ENCODE results near the gene HERC4. TPM values are rescaled to one million over a fixed set of nuclear protein-coding genes. Genes with fewer than 3 reads are reported as not detected.

The HERC4 gene
- total and polyA plus RNA-seq, 2 donors (not counting 1 experiment from before 2014, with no cell fraction given): 53.1 to 140 TPM

DNA sequence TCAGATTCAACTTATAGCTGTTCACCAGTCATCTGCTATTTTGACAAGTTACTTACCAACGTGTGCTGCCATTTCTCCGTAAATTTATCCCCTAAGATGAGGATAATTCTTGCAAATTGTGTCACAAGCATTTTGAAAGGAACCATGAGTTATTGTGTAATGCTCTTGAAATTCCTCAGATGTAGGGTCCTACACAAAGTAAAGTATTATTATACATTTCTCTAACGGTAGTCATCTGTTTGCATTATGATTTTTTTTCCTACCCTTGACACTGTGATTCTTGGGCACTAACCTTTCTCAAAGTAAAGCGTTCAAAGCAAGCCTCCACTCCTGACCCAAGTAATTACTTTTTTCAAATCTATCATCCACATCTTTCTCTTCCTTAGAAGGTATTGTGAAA is 8.1 kb downstream of the HERC4 start:
- no peak overlapping the region for H3K4me3 ChIP-seq (replicated peaks in 1 of 4; ENCODE audit: control extremely low read depth in 1 of 4, insufficient read depth in 1 of 4, low read depth in 3 of 4, low read length in 4 of 4)
- no peaks in the 10 kb centered on the region for H3K9me3 ChIP-seq (ENCODE audit: control insufficient read depth, insufficient read depth, low read depth, low read length)
- no peak overlapping the region for H3K4me2 ChIP-seq (ENCODE audit: extremely low read depth, insufficient read depth, low read length)
- peaks cover 89% of the 10 kb centered on the region for H3K79me2 ChIP-seq (ENCODE audit: control insufficient read depth, insufficient read depth, low read length)
- H3K36me3 ChIP-seq (ENCODE audit: control insufficient read depth, insufficient read depth, low read length): no peaks in the 10 kb centered on the region
- peaks cover 2% of the 10 kb centered on the region for H4K20me1 ChIP-seq (ENCODE audit: control insufficient read depth, extremely low read depth, insufficient read depth, low read length)
- H3K27me3 ChIP-seq (ENCODE audit: control insufficient read depth, insufficient read depth, low read length): no peaks in the 10 kb centered on the region
- no peaks in the 10 kb centered on the region for H3K4me1 ChIP-seq (ENCODE audit: control insufficient read depth, extremely low read depth, insufficient read depth, low read length)
- H3K27ac ChIP-seq (ENCODE audit: insufficient read depth, low read length): no peak overlapping the region
- TF ChIP-seq, protein P1, sequence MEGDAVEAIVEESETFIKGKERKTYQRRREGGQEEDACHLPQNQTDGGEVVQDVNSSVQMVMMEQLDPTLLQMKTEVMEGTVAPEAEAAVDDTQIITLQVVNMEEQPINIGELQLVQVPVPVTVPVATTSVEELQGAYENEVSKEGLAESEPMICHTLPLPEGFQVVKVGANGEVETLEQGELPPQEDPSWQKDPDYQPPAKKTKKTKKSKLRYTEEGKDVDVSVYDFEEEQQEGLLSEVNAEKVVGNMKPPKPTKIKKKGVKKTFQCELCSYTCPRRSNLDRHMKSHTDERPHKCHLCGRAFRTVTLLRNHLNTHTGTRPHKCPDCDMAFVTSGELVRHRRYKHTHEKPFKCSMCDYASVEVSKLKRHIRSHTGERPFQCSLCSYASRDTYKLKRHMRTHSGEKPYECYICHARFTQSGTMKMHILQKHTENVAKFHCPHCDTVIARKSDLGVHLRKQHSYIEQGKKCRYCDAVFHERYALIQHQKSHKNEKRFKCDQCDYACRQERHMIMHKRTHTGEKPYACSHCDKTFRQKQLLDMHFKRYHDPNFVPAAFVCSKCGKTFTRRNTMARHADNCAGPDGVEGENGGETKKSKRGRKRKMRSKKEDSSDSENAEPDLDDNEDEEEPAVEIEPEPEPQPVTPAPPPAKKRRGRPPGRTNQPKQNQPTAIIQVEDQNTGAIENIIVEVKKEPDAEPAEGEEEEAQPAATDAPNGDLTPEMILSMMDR (conservative IDR thresholded peaks at IDR 0.05 in 1 of 2, IDR thresholded peaks at IDR 0.05 in 1 of 2; ENCODE audit: low read depth in 1 of 2, low read length in 2 of 2): no peak
- no peak for TF ChIP-seq EZH2 (IDR thresholded peaks at IDR 0.05; ENCODE audit: low read length, missing control alignments)
- DNase-seq (ENCODE audit: low read depth in 2 of 2): no peak
- H3K9ac ChIP-seq (ENCODE audit: insufficient read depth, low read length): no peak overlapping the region
- no peak overlapping the region for H2AFZ ChIP-seq (ENCODE audit: low read length)

DNA sequence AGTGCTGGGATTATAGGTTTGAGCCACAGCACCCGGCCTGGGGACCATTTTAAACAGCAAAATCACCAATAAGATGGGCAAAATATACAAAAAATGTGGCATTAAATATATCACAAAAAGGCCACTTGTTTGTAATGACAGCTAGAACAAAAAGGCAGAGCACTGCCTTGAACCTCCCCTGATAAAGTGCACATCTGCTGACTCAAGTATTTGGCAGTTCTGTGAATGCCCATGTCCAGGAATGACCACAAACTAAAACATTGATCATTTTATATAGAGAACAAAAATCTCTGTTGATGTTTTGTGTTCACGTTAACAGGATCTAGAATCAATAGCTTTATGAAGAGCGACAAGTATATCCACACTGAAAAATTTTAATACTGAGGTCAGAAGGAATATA is 21.5 kb downstream of the HERC4 start:
- DNase-seq (ENCODE audit: low read depth in 2 of 2): peak in 1 of 2 donors; percentile 58
- H4K20me1 ChIP-seq (ENCODE audit: control insufficient read depth, extremely low read depth, insufficient read depth, low read length): no peaks in the 10 kb centered on the region
- H2AFZ ChIP-seq (ENCODE audit: low read length): no peak overlapping the region
- H3K4me2 ChIP-seq (ENCODE audit: extremely low read depth, insufficient read depth, low read length): no peak overlapping the region
- H3K4me3 ChIP-seq (replicated peaks in 1 of 4; ENCODE audit: control extremely low read depth in 1 of 4, insufficient read depth in 1 of 4, low read depth in 3 of 4, low read length in 4 of 4): no peak overlapping the region
- H3K79me2 ChIP-seq (ENCODE audit: control insufficient read depth, insufficient read depth, low read length): peaks cover 64% of the 10 kb centered on the region
- no peak overlapping the region for H3K9ac ChIP-seq (ENCODE audit: insufficient read depth, low read length)
- no peaks in the 10 kb centered on the region for H3K9me3 ChIP-seq (ENCODE audit: control insufficient read depth, insufficient read depth, low read depth, low read length)
- peaks cover under 1% of the 10 kb centered on the region for H3K36me3 ChIP-seq (ENCODE audit: control insufficient read depth, insufficient read depth, low read length)
- H3K27ac ChIP-seq (ENCODE audit: insufficient read depth, low read length): no peak overlapping the region
- no peaks in the 10 kb centered on the region for H3K27me3 ChIP-seq (ENCODE audit: control insufficient read depth, insufficient read depth, low read length)
- TF ChIP-seq, protein P1 (conservative IDR thresholded peaks at IDR 0.05 in 1 of 2, IDR thresholded peaks at IDR 0.05 in 1 of 2; ENCODE audit: low read depth in 1 of 2, low read length in 2 of 2): no peak
- no peak for TF ChIP-seq EZH2 (IDR thresholded peaks at IDR 0.05; ENCODE audit: low read length, missing control alignments)
- no peaks in the 10 kb centered on the region for H3K4me1 ChIP-seq (ENCODE audit: control insufficient read depth, extremely low read depth, insufficient read depth, low read length)

DNA sequence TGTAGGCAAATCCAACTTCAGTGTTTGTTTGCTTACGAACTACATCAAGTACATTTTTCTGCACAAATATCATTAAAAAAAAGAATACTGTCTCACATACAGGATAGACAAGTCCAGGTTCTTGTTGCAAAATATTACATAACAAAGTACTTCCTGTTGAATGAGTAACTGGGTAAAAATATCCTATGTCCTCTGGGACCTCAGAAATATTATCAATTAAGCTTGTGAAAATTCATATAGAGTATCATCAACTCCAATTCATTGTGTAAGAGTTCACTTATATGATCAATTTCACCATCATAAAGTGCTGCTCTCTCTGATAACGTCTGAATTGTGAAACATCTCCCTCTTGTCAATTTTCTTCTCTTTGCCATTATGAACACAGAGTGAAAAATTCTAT is 22.6 kb downstream of the HERC4 start:
- H3K27ac ChIP-seq (ENCODE audit: insufficient read depth, low read length): no peak overlapping the region

More for the DNA sequence above, 22.6 kb downstream of the HERC4 start:
- no peaks in the 10 kb centered on the region for H3K27me3 ChIP-seq (ENCODE audit: control insufficient read depth, insufficient read depth, low read length)
- no peaks in the 10 kb centered on the region for H3K9me3 ChIP-seq (ENCODE audit: control insufficient read depth, insufficient read depth, low read depth, low read length)
- H3K4me2 ChIP-seq (ENCODE audit: extremely low read depth, insufficient read depth, low read length): no peak overlapping the region
- no peaks in the 10 kb centered on the region for H4K20me1 ChIP-seq (ENCODE audit: control insufficient read depth, extremely low read depth, insufficient read depth, low read length)
- H3K79me2 ChIP-seq (ENCODE audit: control insufficient read depth, insufficient read depth, low read length): peaks cover 69% of the 10 kb centered on the region
- H3K36me3 ChIP-seq (ENCODE audit: control insufficient read depth, insufficient read depth, low read length): peaks cover 2% of the 10 kb centered on the region
- H3K4me3 ChIP-seq (replicated peaks in 1 of 4; ENCODE audit: control extremely low read depth in 1 of 4, insufficient read depth in 1 of 4, low read depth in 3 of 4, low read length in 4 of 4): no peak overlapping the region
- peak in 1 of 2 donors; percentile 37 for DNase-seq (ENCODE audit: low read depth in 2 of 2)
- no peak overlapping the region for H2AFZ ChIP-seq (ENCODE audit: low read length)
- H3K4me1 ChIP-seq (ENCODE audit: control insufficient read depth, extremely low read depth, insufficient read depth, low read length): no peaks in the 10 kb centered on the region
- TF ChIP-seq EZH2 (IDR thresholded peaks at IDR 0.05; ENCODE audit: low read length, missing control alignments): no peak
- TF ChIP-seq, protein P1 (conservative IDR thresholded peaks at IDR 0.05 in 1 of 2, IDR thresholded peaks at IDR 0.05 in 1 of 2; ENCODE audit: low read depth in 1 of 2, low read length in 2 of 2): no peak
- no peak overlapping the region for H3K9ac ChIP-seq (ENCODE audit: insufficient read depth, low read length)

All from fibroblast of lung (primary cell).